Liver (tissue), 9 donors: Measurements from ENCODE around the gene BAZ2B. TPM values are rescaled to one million over a fixed set of nuclear protein-coding genes. Genes with fewer than 3 reads are reported as not detected.

Experiments
- DNase-seq: peaks from one replicate; pipeline ENCODE4 v3.0.0-alpha.2; 2017; ENCODE audit warnings: low spot score
- H3K27ac ChIP-seq, 2 donors: one replicate each; pipeline ENCODE4 v1.7.0; 2013; ENCODE audit warnings: inconsistent platforms in 2 of 2, low read length in 2 of 2, control low read depth in 1 of 2, low read depth in 1 of 2, mild to moderate bottlenecking in 1 of 2
- H3K27me3 ChIP-seq, 4 donors: one replicate each; pipeline versions ENCODE4 v1.6.1 to v1.7.0; 2013; ENCODE audit warnings: low read length in 3 of 4, inconsistent platforms in 1 of 4, mild to moderate bottlenecking in 1 of 4, moderate library complexity in 1 of 4; ENCODE audit not compliant: control insufficient read depth in 4 of 4, insufficient read depth in 4 of 4
- H3K36me3 ChIP-seq, 4 donors: one replicate each; pipeline versions ENCODE4 v1.6.1 to v1.7.0; 2013; ENCODE audit warnings: low read length in 3 of 4, mild to moderate bottlenecking in 3 of 4, low read depth in 1 of 4, moderate library complexity in 1 of 4; ENCODE audit not compliant: control insufficient read depth in 4 of 4, insufficient read depth in 3 of 4
- H3K4me1 ChIP-seq, 4 donors: one replicate each; pipeline versions ENCODE4 v1.6.1 to v1.7.0; 2013; ENCODE audit warnings: low read length in 3 of 4, mild to moderate bottlenecking in 3 of 4, moderate library complexity in 1 of 4; ENCODE audit not compliant: control insufficient read depth in 4 of 4, insufficient read depth in 4 of 4
- H3K4me3 ChIP-seq, 3 donors: one replicate each; pipeline versions ENCODE4 v1.6.1 to v1.7.0; 2013; ENCODE audit warnings: low read length in 3 of 3, control low read depth in 1 of 3, low read depth in 1 of 3, mild to moderate bottlenecking in 1 of 3
- H3K9ac ChIP-seq, 2 donors: one replicate each; pipeline ENCODE4 v1.7.0; 2013; ENCODE audit warnings: low read length in 2 of 2, mild to moderate bottlenecking in 2 of 2, moderate library complexity in 2 of 2, control low read depth in 1 of 2, low read depth in 1 of 2
- H3K9me3 ChIP-seq, 4 donors: one replicate each; pipeline versions ENCODE4 v1.6.1 to v1.7.0; 2013; ENCODE audit warnings: low read length in 3 of 4; ENCODE audit not compliant: control insufficient read depth in 4 of 4
- EGR1 ChIP-seq, 2 donors: IDR thresholded peaks; 2 replicates each; pipeline ENCODE4 v1.6.1; 2016 to 2018; ENCODE audit warnings: antibody characterized with exemption in 2 of 2, low read depth in 2 of 2
- FOXA1 ChIP-seq: IDR thresholded peaks from 2 replicates; pipeline ENCODE4 v1.6.1; 2016; ENCODE audit warnings: antibody characterized with exemption
- FOXA2 ChIP-seq: IDR thresholded peaks from 2 replicates; pipeline ENCODE4 v1.6.1; 2016; ENCODE audit warnings: antibody characterized with exemption
- GABPA ChIP-seq, 2 donors: IDR thresholded peaks in 1 of 2; conservative IDR thresholded peaks in 1 of 2; 2 replicates each; pipeline ENCODE4 v1.6.1; 2016; ENCODE audit warnings: antibody characterized with exemption in 2 of 2, mild to moderate bottlenecking in 1 of 2, moderate library complexity in 1 of 2
- JUND ChIP-seq, 2 donors: IDR thresholded peaks; 2 replicates each; pipeline ENCODE4 v1.6.1; 2016; ENCODE audit warnings: antibody characterized with exemption in 2 of 2
- RAD21 ChIP-seq, 2 donors: IDR thresholded peaks; 2 replicates each; pipeline ENCODE4 v1.6.1; 2016; ENCODE audit warnings: antibody characterized with exemption in 2 of 2, mild to moderate bottlenecking in 2 of 2
- RXRA ChIP-seq, 2 donors: IDR thresholded peaks; 2 replicates each; pipeline ENCODE4 v1.6.1; 2017 to 2018; ENCODE audit warnings: antibody characterized with exemption in 2 of 2, mild to moderate bottlenecking in 1 of 2
- SP1 ChIP-seq: IDR thresholded peaks from 2 replicates; pipeline ENCODE4 v1.6.1; 2018; ENCODE audit warnings: antibody characterized with exemption, mild to moderate bottlenecking
- ZBTB33 ChIP-seq: IDR thresholded peaks from 2 replicates; pipeline ENCODE4 v1.6.1; 2016; ENCODE audit warnings: antibody characterized with exemption
- WGBS: extraction: QIAGEN DNeasy Blood & Tissue Kit; methylation state at CpG from one replicate; pipeline ENCODE4 v1.1.7; 2013; 5-methylcytosine and 5-hydroxymethylcytosine counted together
- polyA plus RNA-seq, 2 donors: library from polyadenylated mRNA; stranded (reverse) in 1 of 2; unstranded in 1 of 2; fragments of 200-250 nt in 1 of 2; fragments of >200 nt in 1 of 2; fragmentation: Nextera tagmentation in 1 of 2; extraction: Ambion mirVana in 1 of 2; gene quantifications; one replicate each; pipeline versions ENCODE4 v1.2.1 to v1.2.3, GENCODE V29; 2013 to 2015
- total RNA-seq, 2 donors: library from RNA; depleted of rRNA; stranded (reverse); fragments of >200 nt; gene quantifications; one replicate each; pipeline ENCODE4 v1.2.3, GENCODE V29; 2014
- TF ChIP-seq, protein P1 (sequence below): IDR thresholded peaks from 2 replicates; pipeline ENCODE4 v1.6.1; 2016; ENCODE audit warnings: antibody characterized with exemption
- TF ChIP-seq, protein P2 (sequence below): fragments of 150-350 bp; IDR thresholded peaks from 2 replicates; pipeline ENCODE4 v1.5.1; 2017; ENCODE audit warnings: improper control_type of control experiment, low read depth, low read length; ENCODE audit not compliant: missing input control
- TF ChIP-seq, protein P3 (sequence below): IDR thresholded peaks from 2 replicates; pipeline ENCODE4 v1.6.1; 2016; ENCODE audit warnings: antibody characterized with exemption
- donor health status: healthy.
- donor health status: healthy.
- donor health status: healthy.
- donor health status: healthy.
- donor health status: healthy.

The BAZ2B gene
- total and polyA plus RNA-seq, 4 donors = 6.7 to 61.0 (median 24.9) TPM

- 76% methylated on average over 6 of the region's 6 CpGs for WGBS
- no peak overlapping the region for H3K27ac ChIP-seq
- no peak for TF ChIP-seq GABPA (IDR thresholded peaks at IDR 0.05 in 1 of 2, conservative IDR thresholded peaks at IDR 0.05 in 1 of 2)
- TF ChIP-seq, protein P1, sequence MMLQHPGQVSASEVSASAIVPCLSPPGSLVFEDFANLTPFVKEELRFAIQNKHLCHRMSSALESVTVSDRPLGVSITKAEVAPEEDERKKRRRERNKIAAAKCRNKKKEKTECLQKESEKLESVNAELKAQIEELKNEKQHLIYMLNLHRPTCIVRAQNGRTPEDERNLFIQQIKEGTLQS = no peak
- TF ChIP-seq FOXA2 = no peak
- no peak for TF ChIP-seq FOXA1
- TF ChIP-seq JUND (IDR thresholded peaks at IDR 0.05) = no peak
- TF ChIP-seq, protein P2, sequence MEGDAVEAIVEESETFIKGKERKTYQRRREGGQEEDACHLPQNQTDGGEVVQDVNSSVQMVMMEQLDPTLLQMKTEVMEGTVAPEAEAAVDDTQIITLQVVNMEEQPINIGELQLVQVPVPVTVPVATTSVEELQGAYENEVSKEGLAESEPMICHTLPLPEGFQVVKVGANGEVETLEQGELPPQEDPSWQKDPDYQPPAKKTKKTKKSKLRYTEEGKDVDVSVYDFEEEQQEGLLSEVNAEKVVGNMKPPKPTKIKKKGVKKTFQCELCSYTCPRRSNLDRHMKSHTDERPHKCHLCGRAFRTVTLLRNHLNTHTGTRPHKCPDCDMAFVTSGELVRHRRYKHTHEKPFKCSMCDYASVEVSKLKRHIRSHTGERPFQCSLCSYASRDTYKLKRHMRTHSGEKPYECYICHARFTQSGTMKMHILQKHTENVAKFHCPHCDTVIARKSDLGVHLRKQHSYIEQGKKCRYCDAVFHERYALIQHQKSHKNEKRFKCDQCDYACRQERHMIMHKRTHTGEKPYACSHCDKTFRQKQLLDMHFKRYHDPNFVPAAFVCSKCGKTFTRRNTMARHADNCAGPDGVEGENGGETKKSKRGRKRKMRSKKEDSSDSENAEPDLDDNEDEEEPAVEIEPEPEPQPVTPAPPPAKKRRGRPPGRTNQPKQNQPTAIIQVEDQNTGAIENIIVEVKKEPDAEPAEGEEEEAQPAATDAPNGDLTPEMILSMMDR = no peak
Measured at GRCh38 chr2:159595410-159596046, 20.8 kb downstream of the BAZ2B start.

DNA sequence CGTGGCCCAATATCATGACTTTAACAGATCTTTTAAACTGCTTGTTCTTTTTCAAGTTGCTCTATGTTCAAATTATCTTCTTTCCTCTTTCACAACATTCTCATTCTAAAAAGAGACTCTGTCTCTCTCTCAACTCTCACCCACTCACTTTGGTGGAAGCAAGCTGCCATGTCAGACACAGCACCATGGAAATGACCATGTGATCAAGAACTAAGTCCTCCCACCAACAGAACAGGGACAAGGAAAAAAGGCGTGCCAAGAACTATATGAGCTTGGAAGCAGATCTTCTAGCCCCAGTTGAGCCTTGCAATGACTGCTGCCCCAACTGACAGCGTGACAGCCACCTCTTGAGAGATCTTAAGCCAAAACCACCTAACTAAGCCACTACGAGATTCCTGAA lies 23.9 kb downstream of the BAZ2B start:
- Histone ChIP-seq H3K9ac (no peak overlapping the region), H3K36me3 (no peaks in the 10 kb centered on the region), H3K27me3 (no peaks in the 10 kb centered on the region), H3K27ac (no peak overlapping the region), H3K9me3 (no peaks in the 10 kb centered on the region), H3K4me3 (no peak overlapping the region), H3K4me1 (no peaks in the 10 kb centered on the region)
- 69% methylated on average over 4 of the region's 4 CpGs for WGBS
- TF ChIP-seq RAD21 (IDR thresholded peaks at IDR 0.05) (no peak), EGR1 (IDR thresholded peaks at IDR 0.05; ENCODE audit: low read depth in 2 of 2) (no peak), ZBTB33 (no peak), FOXA2 (no peak), RXRA (IDR thresholded peaks at IDR 0.05) (no peak), SP1 (no peak)
- TF ChIP-seq, protein P2 = no peak
- TF ChIP-seq, protein P3, sequence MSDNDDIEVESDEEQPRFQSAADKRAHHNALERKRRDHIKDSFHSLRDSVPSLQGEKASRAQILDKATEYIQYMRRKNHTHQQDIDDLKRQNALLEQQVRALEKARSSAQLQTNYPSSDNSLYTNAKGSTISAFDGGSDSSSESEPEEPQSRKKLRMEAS = no peak
- TF ChIP-seq, protein P1 = no peak
- no peak for DNase-seq

More at GRCh38 chr2:159595410-159596046, 20.8 kb downstream of the BAZ2B start:
- H3K4me3 ChIP-seq = no peak overlapping the region
- no peak for DNase-seq
- H3K27me3 ChIP-seq = no peaks in the 10 kb centered on the region
- H3K4me1 ChIP-seq = no peaks in the 10 kb centered on the region
- H3K9ac ChIP-seq = no peak overlapping the region
- no peaks in the 10 kb centered on the region for H3K9me3 ChIP-seq
- H3K36me3 ChIP-seq = no peaks in the 10 kb centered on the region
